Measurements from ENCODE around the gene TMX2.

DNA sequence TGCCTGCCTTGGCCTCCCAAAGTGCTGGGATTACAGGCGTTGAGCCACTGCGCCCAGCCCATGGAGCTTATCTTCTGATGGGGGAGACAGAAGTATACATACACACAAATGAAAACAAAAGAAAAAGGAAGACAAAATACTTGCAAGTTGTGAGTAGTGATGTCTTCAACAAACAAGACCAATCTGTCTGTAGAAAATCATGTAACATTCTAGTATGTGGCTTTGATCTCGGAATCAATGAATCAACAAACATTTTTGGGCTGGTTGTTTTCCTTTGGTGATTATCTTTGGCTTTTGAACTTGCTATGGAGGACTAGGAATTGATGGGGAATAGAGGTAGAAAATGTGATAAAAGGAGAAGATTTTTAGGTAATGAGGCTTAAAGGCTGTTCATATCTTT, 45.8 kb downstream of the TMX2 start:
- TF ChIP-seq POLR2A (IDR thresholded peaks at IDR 0.05) (no peak), EP300 (IDR thresholded peaks at IDR 0.05; ENCODE audit: low read depth) (no peak)
